ENCODE measurements around the gene RFNG.
A peak's percentile ranks its signal among the peaks of the same experiment; 100 is the strongest.

RFNG gene

DNA sequence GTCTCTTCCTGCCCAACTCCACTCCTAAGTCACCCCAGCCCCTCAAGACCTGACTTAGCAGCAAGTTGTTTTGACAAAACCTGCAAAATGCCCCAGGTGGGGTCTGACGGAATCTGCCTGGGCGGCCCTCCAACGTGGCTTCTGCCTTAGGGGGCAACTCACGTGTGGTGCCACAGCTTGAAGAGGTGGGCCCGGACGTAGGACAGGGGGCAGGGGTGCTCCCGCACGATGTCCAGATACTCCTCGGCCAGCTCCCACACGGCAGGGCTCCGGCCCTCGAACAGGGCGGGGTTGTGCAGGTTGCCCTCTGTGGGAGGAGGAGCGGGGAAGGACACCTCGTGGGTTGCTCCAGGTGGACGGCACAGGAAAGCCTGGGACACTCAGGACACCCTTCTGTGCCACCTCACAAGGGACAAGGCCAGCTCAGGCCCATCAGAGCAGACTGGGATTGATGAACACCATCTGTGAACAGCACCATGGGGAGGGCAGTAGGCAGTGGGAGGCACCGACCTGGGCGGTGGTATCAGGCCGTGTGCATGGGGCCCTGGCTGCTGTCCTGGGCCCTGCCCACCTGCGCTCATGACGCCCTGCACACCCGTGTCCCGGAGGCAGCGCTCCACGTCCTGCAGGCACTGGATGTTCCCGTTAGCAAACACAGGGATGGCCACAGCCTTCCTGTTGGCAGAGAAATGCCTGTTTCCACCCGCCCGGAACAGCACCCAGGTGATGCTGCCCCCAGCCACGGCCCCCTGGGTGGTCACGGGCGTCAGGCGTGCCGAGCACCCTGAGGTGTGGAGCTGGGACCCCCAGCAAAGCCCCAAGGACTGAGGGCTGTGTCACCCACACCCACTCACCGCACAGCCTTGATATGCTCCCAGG lies 9.7 kb upstream of the RFNG start:
- Histone ChIP-seq H3K4ac (ENCODE audit: low read length) (no peak overlapping the region), H2AK5ac (ENCODE audit: low read depth, low read length) (peak overlapping the region; percentile 37), H3K4me2 (ENCODE audit: insufficient read depth, low read length, poor library complexity, severe bottlenecking) (no peak overlapping the region), H2BK5ac (ENCODE audit: low read length) (peak overlapping the region; percentile 13), H3K27ac (replicated peaks; ENCODE audit: low read length) (no peak overlapping the region), H3K36me3 (replicated peaks in 1 of 2; ENCODE audit: control insufficient read depth in 2 of 2, insufficient read depth in 2 of 2, low read length in 2 of 2) (peaks cover 54 to 77% of the 10 kb centered on the region in 2 donors), H3K18ac (ENCODE audit: low read length) (peak overlapping the region; percentile 28), H2BK12ac (ENCODE audit: low read length) (no peak overlapping the region), H2BK15ac (ENCODE audit: low read length) (no peak overlapping the region), H3K27me3 (ENCODE audit: control insufficient read depth in 3 of 3, insufficient read depth in 3 of 3, low read depth in 1 of 3, low read length in 3 of 3) (no peaks in the 10 kb centered on the region), H3K9ac (ENCODE audit: low read depth, low read length, poor library complexity) (no peak overlapping the region), H3K9me3 (replicated peaks in 1 of 2; ENCODE audit: control insufficient read depth in 2 of 2, insufficient read depth in 1 of 2, low read depth in 1 of 2, low read length in 2 of 2) (no peaks in the 10 kb centered on the region), H4K91ac (ENCODE audit: low read depth, low read length, poor library complexity) (no peak overlapping the region), H2BK120ac (ENCODE audit: low read depth, low read length) (no peak overlapping the region), H3K79me1 (ENCODE audit: low read depth, low read length) (peaks cover 14% of the 10 kb centered on the region), H4K8ac (ENCODE audit: low read depth, low read length) (peak overlapping the region; percentile 65), H3K23ac (ENCODE audit: low read depth, low read length, poor library complexity) (peak overlapping the region; percentile 20), H3K4me3 (ENCODE audit: low read length in 2 of 2) (peak overlapping the region in 1 of 2 donors; percentile 65), H2AFZ (ENCODE audit: low read length) (no peak overlapping the region), H3K14ac (ENCODE audit: low read length) (no peak overlapping the region), H3K4me1 (ENCODE audit: control insufficient read depth in 2 of 2, insufficient read depth in 1 of 2, low read depth in 1 of 2, low read length in 2 of 2) (peaks cover 7 to 8% of the 10 kb centered on the region in 2 donors)
- no peak for DNase-seq (ENCODE audit: low spot score)
- no CpG with 5 or more reads among the region's 34 CpGs for WGBS, 2 donors (ENCODE audit: extremely low coverage in 2 of 2, insufficient read length in 2 of 2, insufficient replicate concordance in 1 of 2)

DNA sequence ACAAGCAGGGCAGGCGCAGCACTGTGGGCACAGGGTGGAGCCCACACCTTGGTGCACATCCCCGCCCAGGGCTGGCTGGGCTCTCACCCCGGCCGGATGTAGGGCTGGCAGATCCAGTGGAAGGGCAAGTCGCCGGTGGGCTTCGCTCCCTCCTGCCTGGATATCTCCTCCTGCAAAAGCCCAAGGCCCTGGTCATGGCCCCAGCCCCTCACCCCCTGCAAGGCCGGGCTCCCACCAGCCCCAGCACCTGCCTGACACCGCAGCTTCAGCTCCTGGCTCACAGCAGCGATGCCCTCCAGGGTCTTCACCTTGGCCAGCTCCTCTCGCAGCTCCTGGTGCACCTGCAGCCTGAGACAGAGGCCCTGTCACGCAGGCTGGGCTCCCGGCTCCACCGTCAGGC lies 9.0 kb upstream of the RFNG start:
- Histone ChIP-seq H3K4me1 (ENCODE audit: control insufficient read depth in 2 of 2, insufficient read depth in 1 of 2, low read depth in 1 of 2, low read length in 2 of 2) (peaks cover 4 to 8% of the 10 kb centered on the region in 2 donors), H3K27me3 (ENCODE audit: control insufficient read depth in 3 of 3, insufficient read depth in 3 of 3, low read depth in 1 of 3, low read length in 3 of 3) (no peaks in the 10 kb centered on the region), H4K8ac (ENCODE audit: low read depth, low read length) (no peak overlapping the region), H3K9me3 (replicated peaks in 1 of 2; ENCODE audit: control insufficient read depth in 2 of 2, insufficient read depth in 1 of 2, low read depth in 1 of 2, low read length in 2 of 2) (no peaks in the 10 kb centered on the region), H3K4me2 (ENCODE audit: insufficient read depth, low read length, poor library complexity, severe bottlenecking) (no peak overlapping the region), H3K4ac (ENCODE audit: low read length) (no peak overlapping the region), H2BK5ac (ENCODE audit: low read length) (peak overlapping the region; percentile 13), H3K9ac (ENCODE audit: low read depth, low read length, poor library complexity) (no peak overlapping the region), H3K36me3 (replicated peaks in 1 of 2; ENCODE audit: control insufficient read depth in 2 of 2, insufficient read depth in 2 of 2, low read length in 2 of 2) (peaks cover 61 to 84% of the 10 kb centered on the region in 2 donors), H2BK15ac (ENCODE audit: low read length) (no peak overlapping the region), H4K91ac (ENCODE audit: low read depth, low read length, poor library complexity) (no peak overlapping the region), H2AFZ (ENCODE audit: low read length) (no peak overlapping the region), H2AK5ac (ENCODE audit: low read depth, low read length) (no peak overlapping the region), H3K14ac (ENCODE audit: low read length) (no peak overlapping the region), H3K79me1 (ENCODE audit: low read depth, low read length) (peaks cover 14% of the 10 kb centered on the region), H3K23ac (ENCODE audit: low read depth, low read length, poor library complexity) (peak overlapping the region; percentile 73), H3K27ac (replicated peaks; ENCODE audit: low read length) (no peak overlapping the region), H2BK120ac (ENCODE audit: low read depth, low read length) (no peak overlapping the region), H2BK12ac (ENCODE audit: low read length) (no peak overlapping the region), H3K4me3 (ENCODE audit: low read length in 2 of 2) (no peak overlapping the region), H3K18ac (ENCODE audit: low read length) (peak overlapping the region; percentile 28)
- WGBS, 2 donors (ENCODE audit: extremely low coverage in 2 of 2, insufficient read length in 2 of 2, insufficient replicate concordance in 1 of 2) = no CpG with 5 or more reads among the region's 14 CpGs
- no peak for DNase-seq (ENCODE audit: low spot score)

DNA sequence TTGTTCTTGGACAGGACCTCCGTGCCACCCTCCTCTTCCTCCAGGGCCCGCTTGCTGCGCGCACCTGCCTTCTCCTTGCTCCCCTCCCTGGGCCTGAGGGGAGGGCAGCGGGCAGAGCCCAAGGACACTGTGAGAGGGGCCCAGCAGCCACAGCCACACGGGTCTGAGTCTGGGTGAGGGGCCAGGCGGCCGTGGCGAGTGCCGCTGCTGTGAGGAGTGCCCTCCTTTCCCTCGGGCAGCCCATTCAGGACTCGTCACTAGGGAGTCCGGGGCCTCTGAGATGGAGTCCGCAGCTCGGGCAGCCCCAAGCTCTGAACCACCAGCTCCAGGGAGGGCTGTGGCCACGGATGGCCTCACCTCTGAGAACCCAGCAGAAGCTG lies 8.4 kb upstream of the RFNG start:
- Histone ChIP-seq H3K79me1 (ENCODE audit: low read depth, low read length) (peaks cover 11% of the 10 kb centered on the region), H3K4me3 (ENCODE audit: low read length in 2 of 2) (no peak overlapping the region), H3K27me3 (ENCODE audit: control insufficient read depth in 3 of 3, insufficient read depth in 3 of 3, low read depth in 1 of 3, low read length in 3 of 3) (no peaks in the 10 kb centered on the region), H3K9ac (ENCODE audit: low read depth, low read length, poor library complexity) (no peak overlapping the region), H3K27ac (replicated peaks; ENCODE audit: low read length) (no peak overlapping the region), H4K8ac (ENCODE audit: low read depth, low read length) (no peak overlapping the region), H3K4ac (ENCODE audit: low read length) (no peak overlapping the region), H2AFZ (ENCODE audit: low read length) (no peak overlapping the region), H2BK15ac (ENCODE audit: low read length) (no peak overlapping the region), H3K36me3 (replicated peaks in 1 of 2; ENCODE audit: control insufficient read depth in 2 of 2, insufficient read depth in 2 of 2, low read length in 2 of 2) (peaks cover 66 to 89% of the 10 kb centered on the region in 2 donors), H4K91ac (ENCODE audit: low read depth, low read length, poor library complexity) (no peak overlapping the region), H2BK120ac (ENCODE audit: low read depth, low read length) (no peak overlapping the region), H2BK12ac (ENCODE audit: low read length) (no peak overlapping the region), H3K14ac (ENCODE audit: low read length) (no peak overlapping the region), H3K4me2 (ENCODE audit: insufficient read depth, low read length, poor library complexity, severe bottlenecking) (no peak overlapping the region), H3K18ac (ENCODE audit: low read length) (no peak overlapping the region), H2BK5ac (ENCODE audit: low read length) (no peak overlapping the region), H3K23ac (ENCODE audit: low read depth, low read length, poor library complexity) (no peak overlapping the region), H2AK5ac (ENCODE audit: low read depth, low read length) (no peak overlapping the region), H3K4me1 (ENCODE audit: control insufficient read depth in 2 of 2, insufficient read depth in 1 of 2, low read depth in 1 of 2, low read length in 2 of 2) (peaks cover 4 to 7% of the 10 kb centered on the region in 2 donors), H3K9me3 (replicated peaks in 1 of 2; ENCODE audit: control insufficient read depth in 2 of 2, insufficient read depth in 1 of 2, low read depth in 1 of 2, low read length in 2 of 2) (no peaks in the 10 kb centered on the region)
- no peak for DNase-seq (ENCODE audit: low spot score)
- WGBS, 2 donors (ENCODE audit: extremely low coverage in 2 of 2, insufficient read length in 2 of 2, insufficient replicate concordance in 1 of 2) = no CpG with 5 or more reads among the region's 16 CpGs

DNA sequence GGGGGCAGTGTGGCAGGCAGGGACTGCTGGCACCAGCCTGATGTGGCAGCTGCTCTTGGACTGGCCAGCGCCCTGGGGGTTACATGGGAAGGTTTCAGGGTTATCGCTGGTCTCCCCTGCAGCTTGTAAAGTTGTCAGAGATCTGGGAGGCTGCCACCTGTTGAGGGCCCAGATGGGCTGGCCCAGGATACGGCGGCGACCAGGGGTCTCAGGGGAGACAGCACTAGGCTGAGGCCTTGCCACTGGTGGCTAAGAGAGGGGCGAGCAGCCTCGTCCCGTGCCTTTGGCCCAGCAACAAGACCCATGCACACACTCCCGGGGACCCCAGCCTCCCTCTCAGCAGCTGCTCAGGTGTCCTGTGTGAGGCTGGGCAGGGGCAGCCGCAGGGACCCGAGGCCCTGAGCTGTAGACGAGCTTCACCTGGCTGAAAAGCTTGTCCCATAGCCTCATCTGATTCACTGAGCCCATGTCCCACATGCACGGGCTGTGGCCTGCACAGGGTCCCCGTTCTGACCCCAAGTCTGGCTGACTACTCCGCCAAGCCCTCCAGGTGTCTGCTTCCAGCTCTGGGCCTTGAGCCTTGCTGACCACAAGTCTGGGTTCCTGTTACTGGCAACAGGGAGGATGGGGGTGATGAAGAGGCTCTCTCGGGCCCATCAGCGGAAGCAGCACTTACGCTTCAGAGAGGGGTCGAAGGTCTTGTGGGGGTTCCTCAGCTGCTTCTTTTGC lies 7.8 kb upstream of the RFNG start:
- H2BK120ac ChIP-seq (ENCODE audit: low read depth, low read length) = no peak overlapping the region
- no peak overlapping the region for H3K27ac ChIP-seq (replicated peaks; ENCODE audit: low read length)
- no peaks in the 10 kb centered on the region for H3K9me3 ChIP-seq (replicated peaks in 1 of 2; ENCODE audit: control insufficient read depth in 2 of 2, insufficient read depth in 1 of 2, low read depth in 1 of 2, low read length in 2 of 2)
- H4K8ac ChIP-seq (ENCODE audit: low read depth, low read length) = no peak overlapping the region
- no peak for DNase-seq (ENCODE audit: low spot score)
- H3K23ac ChIP-seq (ENCODE audit: low read depth, low read length, poor library complexity) = no peak overlapping the region
- no peak overlapping the region for H2AK5ac ChIP-seq (ENCODE audit: low read depth, low read length)
- peaks cover 10% of the 10 kb centered on the region for H3K79me1 ChIP-seq (ENCODE audit: low read depth, low read length)
- no peak overlapping the region for H2AFZ ChIP-seq (ENCODE audit: low read length)
- no CpG with 5 or more reads among the region's 19 CpGs for WGBS, 2 donors (ENCODE audit: extremely low coverage in 2 of 2, insufficient read length in 2 of 2, insufficient replicate concordance in 1 of 2)
- no peak overlapping the region for H3K9ac ChIP-seq (ENCODE audit: low read depth, low read length, poor library complexity)
- no peak overlapping the region for H3K18ac ChIP-seq (ENCODE audit: low read length)
- H2BK15ac ChIP-seq (ENCODE audit: low read length) = no peak overlapping the region
- no peak overlapping the region for H3K14ac ChIP-seq (ENCODE audit: low read length)
- no peak overlapping the region for H4K91ac ChIP-seq (ENCODE audit: low read depth, low read length, poor library complexity)
- H3K4me2 ChIP-seq (ENCODE audit: insufficient read depth, low read length, poor library complexity, severe bottlenecking) = no peak overlapping the region
- peaks cover under 1 to 1% of the 10 kb centered on the region in 2 donors for H3K4me1 ChIP-seq (ENCODE audit: control insufficient read depth in 2 of 2, insufficient read depth in 1 of 2, low read depth in 1 of 2, low read length in 2 of 2)
- no peaks in the 10 kb centered on the region for H3K27me3 ChIP-seq (ENCODE audit: control insufficient read depth in 3 of 3, insufficient read depth in 3 of 3, low read depth in 1 of 3, low read length in 3 of 3)
- no peak overlapping the region for H2BK5ac ChIP-seq (ENCODE audit: low read length)
- H3K4ac ChIP-seq (ENCODE audit: low read length) = no peak overlapping the region
- peaks cover 70 to 95% of the 10 kb centered on the region in 2 donors for H3K36me3 ChIP-seq (replicated peaks in 1 of 2; ENCODE audit: control insufficient read depth in 2 of 2, insufficient read depth in 2 of 2, low read length in 2 of 2)
- peak overlapping the region in 1 of 2 donors; percentile 22 for H3K4me3 ChIP-seq (ENCODE audit: low read length in 2 of 2)
- no peak overlapping the region for H2BK12ac ChIP-seq (ENCODE audit: low read length)

Data from neuronal stem cell (in vitro differentiated cells).